Stomach (tissue), 4 donors: ENCODE measurements around the gene CHST12.

ENCODE experiments used
- EP300 ChIP-seq: sonication (generic); formaldehyde crosslinking; IDR thresholded peaks from one replicate; pipeline ENCODE4 v1.6.1; 2017; ENCODE audit warnings: antibody characterized with exemption
- POLR2A ChIP-seq, 4 donors: fragments of 450-650 bp; IDR thresholded peaks; one replicate each; pipeline ENCODE4 v1.6.1; 2016; ENCODE audit warnings: antibody characterized with exemption in 4 of 4, control low read depth in 2 of 4, mild to moderate bottlenecking in 1 of 4, moderate library complexity in 1 of 4
- POLR2AphosphoS5 ChIP-seq, 3 donors: sonication (generic); formaldehyde crosslinking; IDR thresholded peaks; one replicate each; pipeline ENCODE4 v1.6.1; 2016; ENCODE audit warnings: antibody characterized with exemption in 3 of 3
- TF ChIP-seq, protein P1 (sequence below), 7 experiments: fragments of 450-650 bp in 4 of 7; fragments of 200-600 bp in 3 of 7; sonication (generic) in 3 of 7; IDR thresholded peaks; one replicate each; pipeline ENCODE4 v1.5.1; 2016 to 2019; ENCODE audit warnings: antibody characterized with exemption in 7 of 7, control low read depth in 2 of 7, mild to moderate bottlenecking in 1 of 7

DNA sequence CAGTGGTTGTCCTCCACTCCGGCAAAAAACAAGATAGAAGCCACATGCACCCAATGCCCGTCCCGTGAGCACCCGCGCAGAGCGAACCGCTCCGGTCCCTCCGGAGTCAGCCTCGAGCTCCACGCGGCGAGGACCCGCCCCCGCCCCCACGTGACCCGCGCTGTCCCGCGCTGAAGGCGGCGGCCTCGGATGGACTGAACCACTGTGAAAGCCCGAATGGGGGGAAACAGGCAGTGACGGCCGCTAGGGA lies 49.5 kb upstream of the CHST12 start:
- TF ChIP-seq, protein P1, sequence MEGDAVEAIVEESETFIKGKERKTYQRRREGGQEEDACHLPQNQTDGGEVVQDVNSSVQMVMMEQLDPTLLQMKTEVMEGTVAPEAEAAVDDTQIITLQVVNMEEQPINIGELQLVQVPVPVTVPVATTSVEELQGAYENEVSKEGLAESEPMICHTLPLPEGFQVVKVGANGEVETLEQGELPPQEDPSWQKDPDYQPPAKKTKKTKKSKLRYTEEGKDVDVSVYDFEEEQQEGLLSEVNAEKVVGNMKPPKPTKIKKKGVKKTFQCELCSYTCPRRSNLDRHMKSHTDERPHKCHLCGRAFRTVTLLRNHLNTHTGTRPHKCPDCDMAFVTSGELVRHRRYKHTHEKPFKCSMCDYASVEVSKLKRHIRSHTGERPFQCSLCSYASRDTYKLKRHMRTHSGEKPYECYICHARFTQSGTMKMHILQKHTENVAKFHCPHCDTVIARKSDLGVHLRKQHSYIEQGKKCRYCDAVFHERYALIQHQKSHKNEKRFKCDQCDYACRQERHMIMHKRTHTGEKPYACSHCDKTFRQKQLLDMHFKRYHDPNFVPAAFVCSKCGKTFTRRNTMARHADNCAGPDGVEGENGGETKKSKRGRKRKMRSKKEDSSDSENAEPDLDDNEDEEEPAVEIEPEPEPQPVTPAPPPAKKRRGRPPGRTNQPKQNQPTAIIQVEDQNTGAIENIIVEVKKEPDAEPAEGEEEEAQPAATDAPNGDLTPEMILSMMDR (IDR thresholded peaks at IDR 0.05) = no peak
- no peak for TF ChIP-seq POLR2A (IDR thresholded peaks at IDR 0.05)
- TF ChIP-seq POLR2AphosphoS5 (IDR thresholded peaks at IDR 0.05) = peak; percentile 68 to 85 (median 69)
- no peak for TF ChIP-seq EP300
